Mesodermal cell (in vitro differentiated cells): Measurements from ENCODE around the gene DCD.
"Not testable (repeated sequence)": the region's sequence is repeated elsewhere in the genome, so short reads cannot be mapped to it uniquely, and the experiment has no call there.

Source experiments
- H3K27ac ChIP-seq: 2 replicates; pipeline ENCODE4 v1.7.0; 2013; ENCODE audit warnings: mild to moderate bottlenecking, low read depth, low read length, moderate library complexity; ENCODE audit not compliant: severe bottlenecking
- H3K36me3 ChIP-seq: 2 replicates; pipeline ENCODE4 v1.7.1; 2013; ENCODE audit warnings: mild to moderate bottlenecking, low read length, moderate library complexity; ENCODE audit not compliant: control insufficient read depth, insufficient read depth
- H3K4me1 ChIP-seq: one replicate; pipeline ENCODE4 v1.7.1; 2013; ENCODE audit warnings: mild to moderate bottlenecking, low read length; ENCODE audit not compliant: insufficient read depth, control insufficient read depth, poor library complexity, severe bottlenecking
- H3K4me3 ChIP-seq: 2 replicates; pipeline ENCODE4 v1.7.0; 2013; ENCODE audit warnings: low read length, control low read depth, mild to moderate bottlenecking; ENCODE audit not compliant: insufficient read depth, poor library complexity, severe bottlenecking; ENCODE audit errors: extremely low read depth
- H3K9me3 ChIP-seq: 2 replicates; pipeline ENCODE4 v1.7.1; 2013; ENCODE audit warnings: mild to moderate bottlenecking, low read length, moderate library complexity; ENCODE audit not compliant: control insufficient read depth
- WGBS, 2 experiments: methylation state at CpG; one replicate each; pipeline ENCODE4 v1.1.5; 2013; ENCODE audit warnings: missing lambda C conversion rate in 2 of 2; ENCODE audit not compliant: insufficient coverage in 2 of 2; 5-methylcytosine and 5-hydroxymethylcytosine counted together

The DCD gene

GRCh38 chr12:54654926-54655325, 6.8 kb upstream of the DCD start:
- 33 to 40% methylated on average over 2 of the region's 2 CpGs for WGBS, 2 experiments
- H3K4me1 ChIP-seq, result peaks cover 6% of the 10 kb centered on the region
- no peaks in the 10 kb centered on the region for H3K36me3 ChIP-seq
- no peaks in the 10 kb centered on the region for H3K9me3 ChIP-seq
- no peak overlapping the region for H3K4me3 ChIP-seq
- H3K27ac ChIP-seq, result no peak overlapping the region

- Histone ChIP-seq H3K36me3 (no peaks in the 10 kb centered on the region), H3K4me1 (peaks cover 9% of the 10 kb centered on the region), H3K27ac (no peak overlapping the region), H3K4me3 (no peak overlapping the region), H3K9me3 (no peaks in the 10 kb centered on the region)
- WGBS, 2 experiments, result 81 to 83% methylated on average over 9 of the region's 9 CpGs
Measured at GRCh38 chr12:54653025-54653424, 4.9 kb upstream of the DCD start.

GRCh38 chr12:54650889-54651288, 2.7 kb upstream of the DCD start:
- H3K36me3 ChIP-seq, result no peaks in the 10 kb centered on the region
- WGBS, 2 experiments, result 93 to 99% methylated on average over 5 of the region's 5 CpGs
- no peak overlapping the region for H3K27ac ChIP-seq

GRCh38 chr12:54650409-54650808, 2.2 kb upstream of the DCD start:
- H3K9me3 ChIP-seq, result no peaks in the 10 kb centered on the region
- no peak overlapping the region for H3K4me3 ChIP-seq
- 80 to 92% methylated on average over 2 to 4 of the region's 4 CpGs for WGBS, 2 experiments
- H3K36me3 ChIP-seq, result no peaks in the 10 kb centered on the region
- H3K4me1 ChIP-seq, result peaks cover 9% of the 10 kb centered on the region
- H3K27ac ChIP-seq, result no peak overlapping the region

More at GRCh38 chr12:54650889-54651288, 2.7 kb upstream of the DCD start:
- H3K4me3 ChIP-seq, result no peak overlapping the region
- H3K9me3 ChIP-seq, result no peaks in the 10 kb centered on the region
- peaks cover 9% of the 10 kb centered on the region for H3K4me1 ChIP-seq

GRCh38 chr12:54649825-54650224, 1.7 kb upstream of the DCD start:
- WGBS, 2 experiments, result 71 to 83% methylated on average over 1 of the region's 1 CpG
- H3K4me3 ChIP-seq, result no peak overlapping the region
- peaks cover 9% of the 10 kb centered on the region for H3K4me1 ChIP-seq
- H3K9me3 ChIP-seq, result no peaks in the 10 kb centered on the region
- H3K27ac ChIP-seq, result no peak overlapping the region
- no peaks in the 10 kb centered on the region for H3K36me3 ChIP-seq

GRCh38 chr12:54641554-54641953, 6.6 kb downstream of the DCD start:
- Histone ChIP-seq H3K36me3 (no peaks in the 10 kb centered on the region), H3K4me1 (no peaks in the 10 kb centered on the region)
- WGBS, 2 experiments, result no CpG with 5 or more reads among the region's 1 CpG

GRCh38 chr12:54641089-54641488, 7.1 kb downstream of the DCD start:
- H3K27ac ChIP-seq, result no peak overlapping the region
- H3K4me1 ChIP-seq, result no peaks in the 10 kb centered on the region
- no peak overlapping the region for H3K4me3 ChIP-seq
- no peaks in the 10 kb centered on the region for H3K9me3 ChIP-seq
- H3K36me3 ChIP-seq, result no peaks in the 10 kb centered on the region
- WGBS, 2 experiments, result 94 to 100% methylated on average over 2 to 4 of the region's 4 CpGs

More at GRCh38 chr12:54641554-54641953, 6.6 kb downstream of the DCD start:
- Histone ChIP-seq H3K27ac (no peak overlapping the region), H3K4me3 (no peak overlapping the region), H3K9me3 (no peaks in the 10 kb centered on the region)

- not testable (repeated sequence) for H3K27ac ChIP-seq, H3K4me1 ChIP-seq, H3K9me3 ChIP-seq, H3K36me3 ChIP-seq, H3K4me3 ChIP-seq
- no CpG with 5 or more reads among the region's 2 CpGs for WGBS, 2 experiments
Measured at GRCh38 chr12:54639112-54639511, 9.1 kb downstream of the DCD start.

GRCh38 chr12:54634795-54635194, 13.4 kb downstream of the DCD start, which contains the start of gene LACRT:
Gene LACRT, minus strand, starts transcription at chr12:54634895. Its CDS starts 54 bp downstream, at chr12:54634841.
- Histone ChIP-seq H3K4me3 (no peak within 1 kb of the TSS), H3K4me1 (no peaks in the 10 kb centered on the region), H3K27ac (no peak within 1 kb of the TSS), H3K36me3 (no peaks in the 10 kb centered on the region), H3K9me3 (no peaks in the 10 kb centered on the region)
- no CpG with 5 or more reads among the region's 2 CpGs for WGBS, 2 experiments

GRCh38 chr12:54631988-54632728, 16.0 kb downstream of the DCD start:
- Histone ChIP-seq H3K27ac (no peak overlapping the region), H3K4me1 (no peaks in the 10 kb centered on the region)
- WGBS, 2 experiments, result 77 to 86% methylated on average over 4 to 8 of the region's 8 CpGs

GRCh38 chr12:54631551-54631950, 16.6 kb downstream of the DCD start:
- H3K9me3 ChIP-seq, result peaks cover 10% of the 10 kb centered on the region
- H3K4me3 ChIP-seq, result no peak overlapping the region
- WGBS, 2 experiments, result 100% methylated on average over 2 of the region's 5 CpGs; no CpG with 5 or more reads in 1 of the 2 experiments
- H3K36me3 ChIP-seq, result no peaks in the 10 kb centered on the region
- H3K4me1 ChIP-seq, result no peaks in the 10 kb centered on the region
- H3K27ac ChIP-seq, result no peak overlapping the region

More at GRCh38 chr12:54631988-54632728, 16.0 kb downstream of the DCD start:
- Histone ChIP-seq H3K9me3 (peaks cover 10% of the 10 kb centered on the region), H3K36me3 (no peaks in the 10 kb centered on the region), H3K4me3 (no peak overlapping the region)
